Retinal pigment epithelial cell (primary cell): ENCODE results near the gene PDE3A.

Experiments used
- DNase-seq: peaks from one replicate; pipeline ENCODE4 v3.0.0-alpha.2; 2010; ENCODE audit warnings: low read depth
- H3K4me3 ChIP-seq: 2 replicates; pipeline ENCODE4 v1.5.1; 2011; ENCODE audit warnings: mild to moderate bottlenecking, low read length, control low read depth, moderate library complexity
- CTCF ChIP-seq: conservative IDR thresholded peaks from 2 replicates; pipeline ENCODE4 v1.5.1; 2011; ENCODE audit warnings: low read depth, low read length, control low read depth, inconsistent platforms

The PDE3A gene

GRCh38 chr12:20350026-20350425 is 18.3 kb upstream of the PDE3A start:
- no peak for TF ChIP-seq CTCF
- H3K4me3 ChIP-seq, result no peak overlapping the region
- no peak for DNase-seq

GRCh38 chr12:20350495-20350894 is 17.8 kb upstream of the PDE3A start:
- DNase-seq, result peak; percentile 21
- H3K4me3 ChIP-seq, result no peak overlapping the region
- no peak for TF ChIP-seq CTCF

- TF ChIP-seq CTCF, result no peak
- no peak for DNase-seq
- no peak overlapping the region for H3K4me3 ChIP-seq
Observed at GRCh38 chr12:20351406-20351805, 16.9 kb upstream of the PDE3A start.

GRCh38 chr12:20356048-20356447 is 12.3 kb upstream of the PDE3A start:
- TF ChIP-seq CTCF, result no peak
- no peak for DNase-seq
- no peak overlapping the region for H3K4me3 ChIP-seq

GRCh38 chr12:20360407-20360806 is 7.9 kb upstream of the PDE3A start:
- no peak overlapping the region for H3K4me3 ChIP-seq
- no peak for DNase-seq

GRCh38 chr12:20361416-20361815 is 6.9 kb upstream of the PDE3A start:
- no peak for DNase-seq
- TF ChIP-seq CTCF, result no peak
- H3K4me3 ChIP-seq, result no peak overlapping the region

More at GRCh38 chr12:20360407-20360806, 7.9 kb upstream of the PDE3A start:
- TF ChIP-seq CTCF, result no peak

- H3K4me3 ChIP-seq, result no peak overlapping the region
- no peak for DNase-seq
- no peak for TF ChIP-seq CTCF
Observed at GRCh38 chr12:20364501-20364900, 3.8 kb upstream of the PDE3A start.
